ENCODE data around the gene THBS2. TPM values are rescaled to one million over a fixed set of nuclear protein-coding genes. Genes with fewer than 3 reads are reported as not detected.

THBS2 gene
- total and polyA plus RNA-seq, 10 of the 15 experiments (the other 5 are each of a cell fraction or from before 2014, with no cell fraction given) = 0.07 to 0.10 TPM; not detected in 8

DNA sequence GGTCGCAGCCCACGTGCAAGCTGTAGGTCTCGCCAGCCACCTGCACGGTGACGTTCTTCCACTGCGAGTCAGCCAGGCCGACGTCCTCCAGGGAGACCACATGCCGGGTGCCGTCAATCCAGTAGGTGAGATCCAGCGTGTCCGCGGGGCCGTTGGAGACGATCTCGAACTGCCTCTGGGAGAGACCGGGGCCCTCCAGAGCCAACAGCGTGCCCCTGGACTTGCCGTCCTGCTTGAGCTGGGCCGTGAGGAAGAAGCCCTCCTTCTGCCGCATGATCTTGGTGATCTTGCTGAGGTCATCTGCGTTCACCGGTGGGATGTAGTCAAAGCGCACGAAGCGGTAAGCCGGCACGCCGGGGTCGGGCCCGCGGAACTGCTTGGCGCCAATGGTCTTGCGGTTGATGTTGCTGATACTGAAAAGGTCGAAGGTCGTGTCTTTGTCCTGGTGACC lies 5.1 kb downstream of the THBS2 start:
- no peak for FAIRE-seq
- H4K20me1 ChIP-seq (ENCODE audit: control insufficient read depth, insufficient read depth) = no peaks in the 10 kb centered on the region
- CTCF ChIA-PET = no interaction called here

More for the DNA sequence above, 5.1 kb downstream of the THBS2 start:
- Histone ChIP-seq H3K4me1 (ENCODE audit: control insufficient read depth, insufficient read depth, low read length) (no peaks in the 10 kb centered on the region), H3K27ac (ENCODE audit: control insufficient read depth, insufficient read depth) (no peak overlapping the region), H3K36me3 (ENCODE audit: control insufficient read depth in 2 of 2, insufficient read depth in 2 of 2, low read length in 1 of 2) (no peaks in the 10 kb centered on the region), H3K79me2 (ENCODE audit: control insufficient read depth, insufficient read depth, low read length) (no peaks in the 10 kb centered on the region), H3K4me2 (ENCODE audit: control insufficient read depth, insufficient read depth) (no peak overlapping the region), H3K27me3 (replicated peaks in 1 of 2; ENCODE audit: control insufficient read depth in 2 of 2, insufficient read depth in 2 of 2, low read length in 1 of 2) (peaks cover 0 to 3% of the 10 kb centered on the region in 2 experiments; a peak in 1 of 4 replicates), H3K4me3 (no peak overlapping the region), H2AFZ (ENCODE audit: control insufficient read depth, low read depth, low read length) (no peak overlapping the region), H3K9me3 (replicated peaks; ENCODE audit: control insufficient read depth, insufficient read depth, low read length) (no peaks in the 10 kb centered on the region; the same call in 2 of the 3 replicates), H3K9ac (ENCODE audit: control insufficient read depth, insufficient read depth, low read length) (no peak overlapping the region)
- ChIA-PET SMC1A (ENCODE audit: uncharacterized antibody, unreplicated experiment) (no interaction called here), RAD21 (ENCODE audit: unreplicated experiment) (no interaction called here), POLR2A (no interaction called here)
- TF ChIP-seq ZZZ3 (IDR thresholded peaks at IDR 0.05; ENCODE audit: control insufficient read depth, insufficient read length, low read depth) (no peak), ASH2L (IDR thresholded peaks at IDR 0.05; ENCODE audit: borderline replicate concordance, low read depth) (no peak), ZNF384 (IDR thresholded peaks at IDR 0.05; ENCODE audit: borderline replicate concordance, low read depth, low read length) (no peak), NFIC (IDR thresholded peaks at IDR 0.05; ENCODE audit: low read depth, low read length) (no peak), BHLHE40 (IDR thresholded peaks at IDR 0.05; ENCODE audit: borderline replicate concordance in 1 of 2, low read depth in 2 of 2, low read length in 1 of 2) (no peak), FOXM1 (IDR thresholded peaks at IDR 0.05; ENCODE audit: low read depth, low read length) (no peak), HDAC6 (IDR thresholded peaks at IDR 0.05; ENCODE audit: unreplicated experiment) (no peak), GABPA (IDR thresholded peaks at IDR 0.05; ENCODE audit: low read depth) (no peak), CHD4 (IDR thresholded peaks at IDR 0.05) (no peak), ATF7 (IDR thresholded peaks at IDR 0.05; ENCODE audit: low read depth) (no peak), TAF1 (IDR thresholded peaks at IDR 0.05; ENCODE audit: borderline replicate concordance, low read depth, low read length) (no peak), CBX5 (IDR thresholded peaks at IDR 0.05; ENCODE audit: low read depth) (no peak), RFX5 (IDR thresholded peaks at IDR 0.05; ENCODE audit: low read depth, low read length) (no peak)
- TF ChIP-seq, protein P1, sequence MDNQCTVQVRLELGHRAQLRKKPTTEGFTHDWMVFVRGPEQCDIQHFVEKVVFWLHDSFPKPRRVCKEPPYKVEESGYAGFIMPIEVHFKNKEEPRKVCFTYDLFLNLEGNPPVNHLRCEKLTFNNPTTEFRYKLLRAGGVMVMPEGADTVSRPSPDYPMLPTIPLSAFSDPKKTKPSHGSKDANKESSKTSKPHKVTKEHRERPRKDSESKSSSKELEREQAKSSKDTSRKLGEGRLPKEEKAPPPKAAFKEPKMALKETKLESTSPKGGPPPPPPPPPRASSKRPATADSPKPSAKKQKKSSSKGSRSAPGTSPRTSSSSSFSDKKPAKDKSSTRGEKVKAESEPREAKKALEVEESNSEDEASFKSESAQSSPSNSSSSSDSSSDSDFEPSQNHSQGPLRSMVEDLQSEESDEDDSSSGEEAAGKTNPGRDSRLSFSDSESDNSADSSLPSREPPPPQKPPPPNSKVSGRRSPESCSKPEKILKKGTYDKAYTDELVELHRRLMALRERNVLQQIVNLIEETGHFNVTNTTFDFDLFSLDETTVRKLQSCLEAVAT (IDR thresholded peaks at IDR 0.05) = no peak
- TF ChIP-seq, protein P2, sequence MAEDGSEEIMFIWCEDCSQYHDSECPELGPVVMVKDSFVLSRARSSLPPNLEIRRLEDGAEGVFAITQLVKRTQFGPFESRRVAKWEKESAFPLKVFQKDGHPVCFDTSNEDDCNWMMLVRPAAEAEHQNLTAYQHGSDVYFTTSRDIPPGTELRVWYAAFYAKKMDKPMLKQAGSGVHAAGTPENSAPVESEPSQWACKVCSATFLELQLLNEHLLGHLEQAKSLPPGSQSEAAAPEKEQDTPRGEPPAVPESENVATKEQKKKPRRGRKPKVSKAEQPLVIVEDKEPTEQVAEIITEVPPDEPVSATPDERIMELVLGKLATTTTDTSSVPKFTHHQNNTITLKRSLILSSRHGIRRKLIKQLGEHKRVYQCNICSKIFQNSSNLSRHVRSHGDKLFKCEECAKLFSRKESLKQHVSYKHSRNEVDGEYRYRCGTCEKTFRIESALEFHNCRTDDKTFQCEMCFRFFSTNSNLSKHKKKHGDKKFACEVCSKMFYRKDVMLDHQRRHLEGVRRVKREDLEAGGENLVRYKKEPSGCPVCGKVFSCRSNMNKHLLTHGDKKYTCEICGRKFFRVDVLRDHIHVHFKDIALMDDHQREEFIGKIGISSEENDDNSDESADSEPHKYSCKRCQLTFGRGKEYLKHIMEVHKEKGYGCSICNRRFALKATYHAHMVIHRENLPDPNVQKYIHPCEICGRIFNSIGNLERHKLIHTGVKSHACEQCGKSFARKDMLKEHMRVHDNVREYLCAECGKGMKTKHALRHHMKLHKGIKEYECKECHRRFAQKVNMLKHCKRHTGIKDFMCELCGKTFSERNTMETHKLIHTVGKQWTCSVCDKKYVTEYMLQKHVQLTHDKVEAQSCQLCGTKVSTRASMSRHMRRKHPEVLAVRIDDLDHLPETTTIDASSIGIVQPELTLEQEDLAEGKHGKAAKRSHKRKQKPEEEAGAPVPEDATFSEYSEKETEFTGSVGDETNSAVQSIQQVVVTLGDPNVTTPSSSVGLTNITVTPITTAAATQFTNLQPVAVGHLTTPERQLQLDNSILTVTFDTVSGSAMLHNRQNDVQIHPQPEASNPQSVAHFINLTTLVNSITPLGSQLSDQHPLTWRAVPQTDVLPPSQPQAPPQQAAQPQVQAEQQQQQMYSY (CRISPR knock-in tag; IDR thresholded peaks at IDR 0.05) = no peak
- ATAC-seq (no peak), DNase-seq (ENCODE audit: low read depth, low spot score) (no peak)
- intact Hi-C loops (cut with micrococcal nuclease; ENCODE audit: unreplicated experiment) = no loop called here
- in situ Hi-C loops (cut with MboI) = no loop called here
- WGBS (ENCODE audit: insufficient coverage, insufficient replicate concordance, low lambda C conversion rate, missing lambda C conversion rate) = 82% methylated on average over 36 of the region's 36 CpGs
- no TSS peak for BruUV-seq (replicated peaks)

All from GM12878 (cell line).